ENCODE results near the gene MRFAP1. TPM values are rescaled to one million over a fixed set of nuclear protein-coding genes. Genes with fewer than 3 reads are reported as not detected.
"Not testable (repeated sequence)": the region's sequence is repeated elsewhere in the genome, so short reads cannot be mapped to it uniquely, and the experiment has no call there.

MRFAP1 gene
- total RNA-seq, 1 donor = 142 TPM

- DNase-seq (ENCODE audit: low read depth) = no peak
Measured at GRCh38 chr4:6644792-6645530, 4.5 kb downstream of the MRFAP1 start.

GRCh38 chr4:6647169-6647568, 6.7 kb downstream of the MRFAP1 start:
- DNase-seq (ENCODE audit: low read depth) = no peak
- TF ChIP-seq CTCF (IDR thresholded peaks at IDR 0.05; ENCODE audit: insufficient read depth, low read length) = no peak
- no peak overlapping the region for H3K4me3 ChIP-seq (ENCODE audit: low read depth, low read length)

More at GRCh38 chr4:6644792-6645530, 4.5 kb downstream of the MRFAP1 start:
- H3K4me3 ChIP-seq (ENCODE audit: low read depth, low read length) = no peak overlapping the region
- TF ChIP-seq CTCF (IDR thresholded peaks at IDR 0.05; ENCODE audit: insufficient read depth, low read length) = no peak

- no peak for TF ChIP-seq CTCF (IDR thresholded peaks at IDR 0.05; ENCODE audit: insufficient read depth, low read length)
- DNase-seq (ENCODE audit: low read depth) = no peak
- H3K4me3 ChIP-seq (ENCODE audit: low read depth, low read length) = no peak overlapping the region
Measured at GRCh38 chr4:6647582-6648230, 7.2 kb downstream of the MRFAP1 start.

GRCh38 chr4:6649216-6649615, 8.7 kb downstream of the MRFAP1 start:
- DNase-seq (ENCODE audit: low read depth) = no peak
- no peak overlapping the region for H3K4me3 ChIP-seq (ENCODE audit: low read depth, low read length)
- no peak for TF ChIP-seq CTCF (IDR thresholded peaks at IDR 0.05; ENCODE audit: insufficient read depth, low read length)

GRCh38 chr4:6654211-6654610, 13.7 kb downstream of the MRFAP1 start:
- H3K4me3 ChIP-seq (ENCODE audit: low read depth, low read length); DNase-seq (ENCODE audit: low read depth): not testable (repeated sequence)

GRCh38 chr4:6655291-6655690, 14.8 kb downstream of the MRFAP1 start:
- not testable (repeated sequence) for H3K4me3 ChIP-seq (ENCODE audit: low read depth, low read length); DNase-seq (ENCODE audit: low read depth)

- no peak overlapping the region for H3K4me3 ChIP-seq (ENCODE audit: low read depth, low read length)
- TF ChIP-seq CTCF (IDR thresholded peaks at IDR 0.05; ENCODE audit: insufficient read depth, low read length) = no peak
- no peak for DNase-seq (ENCODE audit: low read depth)
Measured at GRCh38 chr4:6655924-6656323, 15.4 kb downstream of the MRFAP1 start.
